Pancreas (tissue), 10 donors: ENCODE results near the gene ING1. TPM values are rescaled to one million over a fixed set of nuclear protein-coding genes. Genes with fewer than 3 reads are reported as not detected.

Experiments used
- ATAC-seq, 4 donors: fragments of 200-7000 bp; cut with Tn5 transposase; one replicate each; pipeline versions ENCODE4 v1.8.0 to v1.9.1; 2020; ENCODE audit warnings: mild to moderate bottlenecking in 4 of 4, moderate library complexity in 4 of 4
- DNase-seq, 6 donors: peaks; one replicate each; pipeline ENCODE4 v3.0.0-alpha.2; 2020
- FAIRE-seq: peaks from 2 replicates; lab custom pipeline; 2012; peaks lifted over from hg19 to GRCh38; lab: Jason Lieb, UNC
- H3K27ac ChIP-seq, 4 donors: fragments of 200-600 bp; sonication (generic); 1 replicate in 3 of 4; 2 replicates in 1 of 4; pipeline versions ENCODE4 v1.5.0 to v1.8.0; 2020
- H3K27me3 ChIP-seq, 4 donors: fragments of 200-600 bp; one replicate each; pipeline ENCODE4 v1.8.0; 2021
- H3K36me3 ChIP-seq, 3 donors: fragments of 200-600 bp; sonication (generic) in 1 of 3; one replicate each; pipeline versions ENCODE4 v1.5.0 to v1.8.0; 2020 to 2021
- H3K4me1 ChIP-seq, 3 donors: fragments of 200-600 bp; one replicate each; pipeline ENCODE4 v1.8.0; 2021
- H3K4me3 ChIP-seq, 4 donors: fragments of 200-600 bp; sonication (generic) in 2 of 4; one replicate each; pipeline versions ENCODE4 v1.5.0 to v1.8.0; 2020 to 2021
- H3K9me3 ChIP-seq, 4 donors: fragments of 200-600 bp; one replicate each; pipeline ENCODE4 v1.8.0; 2021
- WGBS, 2 donors: extraction: QIAGEN DNeasy Blood & Tissue Kit; methylation state at CpG; one replicate each; pipeline ENCODE4 v1.1.7; 2013; 5-methylcytosine and 5-hydroxymethylcytosine counted together
- intact Hi-C, 3 donors: fragments of 100-400 bp; cut with DNase I; formaldehyde crosslinking; loops; one replicate each; pipeline versions ENCODE4 v1.11.1 to v1.14.2; 2022
- polyA plus RNA-seq, 2 donors: library from polyadenylated mRNA; stranded (reverse); fragments of 200-250 nt; gene quantifications; one replicate each; pipeline ENCODE4 v1.2.3, GENCODE V29; 2013
- total RNA-seq, 6 donors: library from RNA; stranded (reverse); fragmentation: NEBNext Ultra II Directional in 4 of 6; extraction: Animal tissue kit (Norgen Biotek cat#: 25700) in 4 of 6; gene quantifications; one replicate each; pipeline versions ENCODE4 v1.2.1 to v1.2.4, GENCODE V29; 2021 to 2023
- TF ChIP-seq, protein P1 (sequence below), 4 donors: fragments of 200-600 bp; sonication (generic) in 3 of 4; IDR thresholded peaks; one replicate each; pipeline versions ENCODE4 v1.5.0 to v1.8.0; 2021; ENCODE audit warnings: antibody characterized with exemption in 4 of 4
- donor health status: healthy with polysubstance abuse.
- donor health status: DM: no; HTN: no; CAD: no; lungs with moderate emphysema.
- donor health status: DM: no; HTN: no; CAD: no.
- donor health status: control.
- donor health status: control.
- donor health status: Bipolar disorder and iron deficiency.
- donor health status: DM: yes; HTN: yes; CAD: no.
- donor health status: DM: no; HTN: no; CAD: no.
- donor health status: DM: no; HTN: no; CAD: no.
- donor health status: DM: yes; HTN: yes; CAD: no.

ING1 gene
- total and polyA plus RNA-seq, 8 donors = 4.0 to 7.7 (median 5.3) TPM

DNA sequence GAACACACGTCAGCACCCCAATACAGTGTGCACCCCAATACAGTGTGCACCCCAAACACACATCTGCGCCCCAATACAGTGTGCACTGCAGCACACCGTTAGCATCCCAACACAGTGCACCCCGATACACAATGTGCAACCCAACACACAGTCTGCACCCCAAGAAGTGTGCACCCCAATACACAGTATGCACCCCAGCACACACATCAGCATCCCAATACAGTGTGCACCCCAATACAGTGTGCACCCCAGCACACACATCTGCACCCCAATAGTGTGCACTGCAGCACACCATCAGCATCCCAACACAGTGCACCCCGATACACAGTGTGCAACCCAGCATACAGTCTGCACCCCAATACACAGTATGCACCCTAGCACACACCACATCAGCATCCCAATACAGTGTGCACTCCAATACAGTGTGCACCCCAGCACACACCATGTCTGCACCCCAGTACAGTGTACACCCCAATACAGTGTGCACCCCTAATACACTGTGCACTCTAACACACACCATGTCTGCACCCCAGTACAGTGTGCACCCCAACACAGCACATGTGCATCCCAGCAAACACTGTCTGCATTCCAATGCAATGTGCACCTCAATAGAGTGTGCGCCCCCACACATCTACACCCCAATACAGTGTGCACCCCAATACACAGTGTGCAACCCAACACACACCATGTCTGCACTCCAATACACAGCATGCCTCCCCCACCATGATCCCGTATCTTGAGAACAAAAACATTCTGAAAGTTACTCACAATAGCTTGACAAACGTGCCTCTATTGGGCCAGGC, 6.7 kb upstream of the ING1 start:
- DNase-seq = no peak
- intact Hi-C loops = no loop called here
- WGBS, 2 donors = 53 to 55% methylated on average over 8 of the region's 8 CpGs
- Histone ChIP-seq H3K9me3 (no peaks in the 10 kb centered on the region), H3K36me3 (no peaks in the 10 kb centered on the region), H3K4me3 (peak overlapping the region in 3 of 4 donors; percentile 70 to 88 (median 81)), H3K27ac (peak overlapping the region; percentile 39 to 69 (median 66)), H3K4me1 (peaks cover 4 to 14% (median 6%) of the 10 kb centered on the region in 3 donors), H3K27me3 (no peaks in the 10 kb centered on the region)
- TF ChIP-seq, protein P1, sequence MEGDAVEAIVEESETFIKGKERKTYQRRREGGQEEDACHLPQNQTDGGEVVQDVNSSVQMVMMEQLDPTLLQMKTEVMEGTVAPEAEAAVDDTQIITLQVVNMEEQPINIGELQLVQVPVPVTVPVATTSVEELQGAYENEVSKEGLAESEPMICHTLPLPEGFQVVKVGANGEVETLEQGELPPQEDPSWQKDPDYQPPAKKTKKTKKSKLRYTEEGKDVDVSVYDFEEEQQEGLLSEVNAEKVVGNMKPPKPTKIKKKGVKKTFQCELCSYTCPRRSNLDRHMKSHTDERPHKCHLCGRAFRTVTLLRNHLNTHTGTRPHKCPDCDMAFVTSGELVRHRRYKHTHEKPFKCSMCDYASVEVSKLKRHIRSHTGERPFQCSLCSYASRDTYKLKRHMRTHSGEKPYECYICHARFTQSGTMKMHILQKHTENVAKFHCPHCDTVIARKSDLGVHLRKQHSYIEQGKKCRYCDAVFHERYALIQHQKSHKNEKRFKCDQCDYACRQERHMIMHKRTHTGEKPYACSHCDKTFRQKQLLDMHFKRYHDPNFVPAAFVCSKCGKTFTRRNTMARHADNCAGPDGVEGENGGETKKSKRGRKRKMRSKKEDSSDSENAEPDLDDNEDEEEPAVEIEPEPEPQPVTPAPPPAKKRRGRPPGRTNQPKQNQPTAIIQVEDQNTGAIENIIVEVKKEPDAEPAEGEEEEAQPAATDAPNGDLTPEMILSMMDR (IDR thresholded peaks at IDR 0.05) = no peak
- no peak for FAIRE-seq
- ATAC-seq = no peak

DNA sequence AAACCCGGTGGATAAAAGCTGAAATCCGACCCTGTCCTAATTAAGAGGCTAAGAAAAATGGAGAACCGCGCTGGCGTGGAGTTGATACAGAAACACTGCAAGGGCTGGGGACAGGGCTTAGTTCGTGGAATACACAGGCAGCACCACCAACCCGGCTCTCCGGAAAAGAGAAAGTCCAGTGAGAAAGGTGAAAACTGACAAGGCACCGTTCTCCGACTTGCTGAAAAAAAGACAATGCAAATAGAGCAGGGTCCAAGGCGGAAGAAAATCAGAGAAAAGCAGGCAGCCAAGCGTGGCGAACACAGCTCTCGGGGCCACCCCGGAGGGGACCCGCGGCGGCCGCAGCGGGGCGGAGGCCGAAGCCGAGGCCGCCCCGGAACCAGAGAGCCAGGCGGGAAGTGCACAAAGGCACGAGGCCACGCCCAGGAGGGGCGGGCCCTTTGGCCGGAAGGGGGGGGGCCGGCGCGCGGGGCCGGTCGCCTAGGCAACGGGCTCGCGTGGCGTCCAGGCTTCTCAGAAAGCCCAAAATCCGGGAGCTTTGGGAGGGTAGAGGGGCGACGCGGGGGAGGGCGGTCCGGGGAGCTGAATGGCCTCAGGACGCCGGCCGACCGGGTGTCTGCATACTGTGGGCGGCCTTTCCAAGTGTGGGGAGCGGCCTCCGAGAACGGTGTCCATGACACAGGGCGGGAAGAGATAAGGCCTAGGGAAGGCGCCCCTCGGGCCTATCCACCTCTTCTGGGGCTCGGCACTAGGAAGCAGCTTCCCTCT, 1.2 kb upstream of the ING1 start:
- H3K4me3 ChIP-seq = peak overlapping the region; percentile 90 to 97 (median 94)
- intact Hi-C loops = no loop called here
- H3K36me3 ChIP-seq = no peaks in the 10 kb centered on the region
- peaks cover 8 to 15% (median 13%) of the 10 kb centered on the region in 3 donors for H3K4me1 ChIP-seq
- no peaks in the 10 kb centered on the region for H3K9me3 ChIP-seq
- FAIRE-seq = no peak
- peak overlapping the region; percentile 98 to 100 (median 100) for H3K27ac ChIP-seq
- no peaks in the 10 kb centered on the region for H3K27me3 ChIP-seq
- peak; percentile 79 to 93 (median 90) for DNase-seq
- TF ChIP-seq, protein P1 (IDR thresholded peaks at IDR 0.05) = no peak
- peak; percentile 59 to 72 (median 62) for ATAC-seq
- WGBS, 2 donors = 0 to 1% methylated on average over 49 to 58 of the region's 58 CpGs

DNA sequence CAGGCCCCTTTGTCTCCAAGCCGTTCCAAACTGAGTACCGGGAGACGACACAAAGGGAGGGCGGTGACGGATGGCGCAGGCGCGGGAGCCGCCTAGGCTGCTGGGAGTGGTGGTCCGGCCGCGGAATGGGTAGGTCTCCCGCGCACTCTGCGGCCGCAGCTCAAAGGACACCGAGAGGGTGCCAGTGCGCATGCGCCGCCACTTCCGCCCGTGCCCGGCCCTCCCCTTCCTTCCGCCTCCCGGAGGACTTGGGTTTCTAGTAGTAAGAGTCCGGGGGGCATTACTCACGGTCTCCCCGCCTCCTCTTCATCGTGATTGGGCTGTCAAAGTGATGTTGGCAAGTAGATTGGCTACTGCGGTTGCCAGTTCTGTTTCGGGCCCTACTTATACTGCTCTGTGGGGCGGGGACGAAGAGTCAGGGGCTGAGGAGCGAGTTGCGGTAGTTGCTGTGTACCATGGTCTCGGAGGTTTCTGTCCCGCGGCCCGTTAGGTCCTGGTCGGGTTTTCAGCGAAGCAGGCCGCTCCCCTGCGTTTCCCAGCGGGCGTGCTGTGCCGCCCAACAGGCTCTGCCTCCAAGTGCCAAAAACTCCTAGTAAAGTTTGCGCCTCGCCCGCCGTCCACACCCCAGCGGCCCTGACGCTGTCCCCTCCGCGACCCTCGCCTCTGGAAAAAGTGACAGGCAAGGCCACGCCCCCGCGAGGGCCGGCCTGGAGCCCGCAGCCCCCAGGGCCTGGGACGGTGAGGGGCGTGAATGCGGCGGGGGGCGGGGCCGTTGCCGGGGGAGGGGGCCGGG, 455 bp upstream of the ING1 start:
- peak overlapping the region; percentile 90 to 97 (median 94) for H3K4me3 ChIP-seq
- WGBS, 2 donors = 0% methylated on average over 54 to 68 of the region's 68 CpGs
- H3K27me3 ChIP-seq = no peaks in the 10 kb centered on the region
- intact Hi-C loops = no loop called here
- DNase-seq (peak; percentile 99 to 100 (median 99)), FAIRE-seq (peak; percentile 93), ATAC-seq (peak; percentile 67 to 76 (median 68))
- TF ChIP-seq, protein P1 (IDR thresholded peaks at IDR 0.05) = no peak
- peaks cover 14 to 23% (median 16%) of the 10 kb centered on the region in 3 donors for H3K4me1 ChIP-seq
- H3K9me3 ChIP-seq = no peaks in the 10 kb centered on the region
- no peaks in the 10 kb centered on the region for H3K36me3 ChIP-seq
- peak overlapping the region; percentile 98 to 100 (median 100) for H3K27ac ChIP-seq

DNA sequence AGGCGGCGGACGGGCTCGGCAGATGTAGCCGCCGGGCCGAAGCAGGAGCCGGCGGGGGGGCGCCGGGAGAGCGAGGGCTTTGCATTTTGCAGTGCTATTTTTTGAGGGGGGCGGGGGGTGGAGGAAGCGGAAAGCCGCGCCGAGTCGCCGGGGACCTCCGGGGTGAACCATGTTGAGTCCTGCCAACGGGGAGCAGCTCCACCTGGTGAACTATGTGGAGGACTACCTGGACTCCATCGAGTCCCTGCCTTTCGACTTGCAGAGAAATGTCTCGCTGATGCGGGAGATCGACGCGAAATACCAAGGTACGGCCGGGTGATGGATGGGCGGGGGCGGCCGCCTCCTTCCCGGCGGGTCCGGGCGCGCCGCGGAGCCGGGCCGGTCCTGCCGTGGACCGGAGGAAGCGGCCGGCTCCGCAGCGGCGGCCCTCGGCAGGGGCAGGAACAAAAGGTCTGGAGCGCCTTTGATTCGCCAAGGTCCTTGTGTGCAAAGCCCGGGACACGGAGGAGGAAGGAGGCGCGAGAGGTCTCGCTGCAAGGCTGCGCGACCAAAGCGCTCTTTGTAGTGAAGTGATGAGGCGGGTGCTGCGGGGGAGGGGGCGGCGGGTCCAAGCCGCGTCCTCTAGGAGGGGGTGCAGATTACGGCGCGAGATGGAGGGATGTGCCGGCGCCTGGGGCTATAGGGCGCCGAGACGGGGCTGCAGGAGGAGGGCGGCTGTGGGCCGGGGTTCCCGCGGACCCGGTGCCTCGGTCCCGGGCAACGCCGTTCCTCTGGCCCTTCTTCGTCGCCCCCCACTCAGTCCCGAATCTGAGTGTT, 689 bp downstream of the ING1 start:
- Histone ChIP-seq H3K4me1 (peaks cover 18 to 26% (median 21%) of the 10 kb centered on the region in 3 donors), H3K9me3 (no peaks in the 10 kb centered on the region), H3K4me3 (peak overlapping the region; percentile 84 to 97 (median 92)), H3K27me3 (no peaks in the 10 kb centered on the region), H3K27ac (peak overlapping the region; percentile 88 to 100 (median 99)), H3K36me3 (no peaks in the 10 kb centered on the region)
- FAIRE-seq = no peak
- WGBS, 2 donors = 0 to 1% methylated on average over 82 to 86 of the region's 86 CpGs
- intact Hi-C loops = no loop called here
- no peak for ATAC-seq
- TF ChIP-seq, protein P1 (IDR thresholded peaks at IDR 0.05) = no peak
- peak; percentile 60 to 87 (median 66) for DNase-seq
